Mesenchymal stem cell (in vitro differentiated cells and primary cell): ENCODE measurements around the gene IL6ST.

Experiments
- DNase-seq: peaks from one replicate; pipeline ENCODE4 v3.0.0-alpha.2; 2013
- H2AFZ ChIP-seq: one replicate; pipeline ENCODE4 v1.6.1; 2013; ENCODE audit warnings: low read depth, mild to moderate bottlenecking, control low read depth, inconsistent platforms, low read length, moderate library complexity
- H2AK5ac ChIP-seq: 2 replicates; pipeline ENCODE4 v1.6.1; 2013; ENCODE audit warnings: low read length, moderate library complexity, mild to moderate bottlenecking, inconsistent platforms; ENCODE audit not compliant: severe bottlenecking
- H2BK120ac ChIP-seq: one replicate; pipeline ENCODE4 v1.6.1; 2013; ENCODE audit warnings: low read depth, mild to moderate bottlenecking, inconsistent platforms, low read length, moderate library complexity
- H2BK12ac ChIP-seq, 2 experiments: one replicate each; pipeline ENCODE4 v1.6.1; 2013; ENCODE audit warnings: inconsistent platforms in 2 of 2, low read length in 2 of 2, mild to moderate bottlenecking in 2 of 2, moderate library complexity in 2 of 2, control low read depth in 1 of 2
- H2BK15ac ChIP-seq: one replicate; pipeline ENCODE4 v1.6.1; 2013; ENCODE audit warnings: mild to moderate bottlenecking, low read depth, inconsistent platforms; ENCODE audit not compliant: poor library complexity, severe bottlenecking
- H2BK5ac ChIP-seq: 2 replicates; pipeline ENCODE4 v1.6.1; 2013; ENCODE audit warnings: low read depth, mild to moderate bottlenecking, low read length, control low read depth, inconsistent platforms; ENCODE audit not compliant: poor library complexity, severe bottlenecking
- H3K14ac ChIP-seq, 2 experiments: one replicate each; pipeline ENCODE4 v1.6.1; 2013; ENCODE audit warnings: inconsistent platforms in 2 of 2, low read length in 2 of 2, control low read depth in 1 of 2, mild to moderate bottlenecking in 1 of 2, moderate library complexity in 1 of 2
- H3K18ac ChIP-seq, 2 experiments: one replicate each; pipeline ENCODE4 v1.6.1; 2013; ENCODE audit warnings: inconsistent platforms in 2 of 2, low read length in 2 of 2, control low read depth in 1 of 2, low read depth in 1 of 2, mild to moderate bottlenecking in 1 of 2
- H3K23ac ChIP-seq, 2 experiments: one replicate each; pipeline ENCODE4 v1.6.1; 2013; ENCODE audit warnings: inconsistent platforms in 2 of 2, low read length in 2 of 2, mild to moderate bottlenecking in 2 of 2, moderate library complexity in 2 of 2, control low read depth in 1 of 2
- H3K27ac ChIP-seq: 2 replicates; pipeline ENCODE4 v1.5.1; 2013; ENCODE audit warnings: mild to moderate bottlenecking, moderate library complexity, low read length, control low read depth, inconsistent platforms; ENCODE audit not compliant: poor library complexity, severe bottlenecking
- H3K27me3 ChIP-seq, 2 experiments: 2 replicates each; pipeline versions ENCODE4 v1.6.1 to v1.7.0; 2013; ENCODE audit warnings: low read length in 2 of 2, mild to moderate bottlenecking in 2 of 2, moderate library complexity in 2 of 2, control low read depth in 1 of 2, inconsistent platforms in 1 of 2; ENCODE audit not compliant: control insufficient read depth in 1 of 2, insufficient read depth in 1 of 2
- H3K36me3 ChIP-seq, 2 experiments: 2 replicates each; pipeline versions ENCODE4 v1.6.1 to v1.7.0; 2013; ENCODE audit warnings: low read length in 2 of 2, control low read depth in 1 of 2, inconsistent platforms in 1 of 2, low read depth in 1 of 2, mild to moderate bottlenecking in 1 of 2; ENCODE audit not compliant: insufficient read depth in 2 of 2, control insufficient read depth in 1 of 2
- H3K4ac ChIP-seq, 2 experiments: one replicate each; pipeline ENCODE4 v1.6.1; 2013; ENCODE audit warnings: inconsistent platforms in 2 of 2, low read length in 2 of 2, mild to moderate bottlenecking in 2 of 2, moderate library complexity in 2 of 2, control low read depth in 1 of 2, low read depth in 1 of 2
- H3K4me1 ChIP-seq: 2 replicates; pipeline ENCODE4 v1.6.1; 2013; ENCODE audit warnings: low read depth, low read length, control low read depth; ENCODE audit not compliant: control insufficient read depth, insufficient read depth
- H3K4me2 ChIP-seq: 2 replicates; pipeline ENCODE4 v1.6.1; 2013; ENCODE audit warnings: low read length, mild to moderate bottlenecking, inconsistent platforms; ENCODE audit not compliant: poor library complexity, severe bottlenecking
- H3K4me3 ChIP-seq, 2 experiments: 2 replicates each; pipeline versions ENCODE4 v1.5.1 to v1.7.0; 2013; ENCODE audit warnings: low read length in 2 of 2, mild to moderate bottlenecking in 2 of 2, control low read depth in 1 of 2, low read depth in 1 of 2; ENCODE audit not compliant: insufficient read depth in 1 of 2
- H3K79me1 ChIP-seq: replicated peaks from 2 replicates; pipeline ENCODE4 v1.6.1; 2013; ENCODE audit warnings: mild to moderate bottlenecking, control low read depth, low read length, inconsistent platforms; ENCODE audit not compliant: poor library complexity, severe bottlenecking
- H3K9ac ChIP-seq: 2 replicates; pipeline ENCODE4 v1.7.0; 2013; ENCODE audit warnings: mild to moderate bottlenecking, low read length, moderate library complexity
- H3K9me3 ChIP-seq: 2 replicates; pipeline ENCODE4 v1.7.0; 2013; ENCODE audit warnings: mild to moderate bottlenecking, low read length; ENCODE audit not compliant: control insufficient read depth
- H4K8ac ChIP-seq: one replicate; pipeline ENCODE4 v1.6.1; 2013; ENCODE audit warnings: inconsistent platforms, mild to moderate bottlenecking, low read length, moderate library complexity
- H4K91ac ChIP-seq: one replicate; pipeline ENCODE4 v1.6.1; 2013; ENCODE audit warnings: mild to moderate bottlenecking, low read length, inconsistent platforms
- WGBS: methylation state at CpG from one replicate; pipeline ENCODE4 v1.1.7; 2013; ENCODE audit warnings: mixed read lengths; 5-methylcytosine and 5-hydroxymethylcytosine counted together

The IL6ST gene

GRCh38 chr5:56026863-56027300, 32.1 kb upstream of the IL6ST start:
- H4K91ac ChIP-seq: no peak overlapping the region
- no peaks in the 10 kb centered on the region for H3K79me1 ChIP-seq
- H2BK5ac ChIP-seq: no peak overlapping the region
- H3K27ac ChIP-seq: peak overlapping the region; percentile 54
- no peak overlapping the region for H3K4me3 ChIP-seq
- H3K36me3 ChIP-seq: no peaks in the 10 kb centered on the region
- no peak overlapping the region for H2AK5ac ChIP-seq
- H3K18ac ChIP-seq: no peak overlapping the region
- no peak overlapping the region for H2AFZ ChIP-seq
- no peak overlapping the region for H2BK15ac ChIP-seq
- H3K9ac ChIP-seq: no peak overlapping the region
- peak; percentile 39 for DNase-seq
- no peak overlapping the region for H2BK120ac ChIP-seq
- no peak overlapping the region for H4K8ac ChIP-seq
- H3K27me3 ChIP-seq: no peaks in the 10 kb centered on the region
- WGBS: 87% methylated on average over 3 of the region's 3 CpGs
- H3K4ac ChIP-seq: peak overlapping the region in 1 of 2 experiments; percentile 61
- H2BK12ac ChIP-seq: no peak overlapping the region
- no peaks in the 10 kb centered on the region for H3K9me3 ChIP-seq
- no peak overlapping the region for H3K23ac ChIP-seq
- H3K4me1 ChIP-seq: peaks cover 3% of the 10 kb centered on the region
- H3K14ac ChIP-seq: no peak overlapping the region
- H3K4me2 ChIP-seq: no peak overlapping the region

DNA sequence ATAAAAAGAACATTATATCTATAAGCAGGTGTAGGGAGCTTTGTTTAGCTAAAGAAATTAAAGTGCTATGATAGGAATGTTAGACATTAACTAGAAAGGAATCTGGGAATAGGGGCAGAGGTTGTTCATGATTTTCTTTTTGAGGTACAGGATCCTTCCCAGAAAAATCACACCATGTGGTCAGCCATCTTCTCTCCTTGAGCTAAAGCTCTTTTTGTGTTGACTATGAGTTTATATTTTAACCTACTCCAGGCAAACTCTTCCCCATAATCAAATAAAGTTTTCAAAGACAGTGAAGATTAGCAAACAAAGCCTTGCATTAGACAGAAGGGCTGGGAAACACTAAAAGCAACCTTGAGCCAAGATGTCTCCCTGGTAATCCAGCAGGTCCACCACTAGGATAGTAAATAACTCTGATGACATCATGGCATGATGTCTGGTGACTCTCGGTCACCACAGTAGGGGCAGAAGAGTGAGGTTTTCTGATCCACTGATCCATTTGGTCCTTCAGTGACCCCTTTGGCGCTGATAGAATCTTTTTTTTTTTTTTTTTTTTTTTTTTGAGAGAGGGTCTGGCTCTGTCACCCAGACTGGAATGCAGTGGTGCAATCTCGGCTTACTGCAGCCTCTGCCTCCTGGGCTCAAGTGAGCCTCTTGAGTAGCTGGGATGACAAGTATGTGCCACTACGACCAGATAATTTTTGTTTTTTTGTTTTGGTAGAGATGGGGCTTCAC, 30.6 kb upstream of the IL6ST start:
- H3K23ac ChIP-seq: no peak overlapping the region
- no peak overlapping the region for H3K4me3 ChIP-seq
- peak overlapping the region; percentile 65 for H3K27ac ChIP-seq
- peaks cover 3% of the 10 kb centered on the region for H3K4me1 ChIP-seq
- no peaks in the 10 kb centered on the region for H3K36me3 ChIP-seq
- H2BK12ac ChIP-seq: no peak overlapping the region
- H3K79me1 ChIP-seq: no peaks in the 10 kb centered on the region
- H2BK15ac ChIP-seq: peak overlapping the region; percentile 67
- no peak overlapping the region for H2BK5ac ChIP-seq
- no peak overlapping the region for H3K4me2 ChIP-seq
- H4K91ac ChIP-seq: no peak overlapping the region
- no peak overlapping the region for H3K4ac ChIP-seq
- H2AK5ac ChIP-seq: no peak overlapping the region
- no peak overlapping the region for H4K8ac ChIP-seq
- H2BK120ac ChIP-seq: no peak overlapping the region
- H2AFZ ChIP-seq: no peak overlapping the region
- no peaks in the 10 kb centered on the region for H3K9me3 ChIP-seq
- H3K27me3 ChIP-seq: no peaks in the 10 kb centered on the region
- WGBS: 89% methylated on average over 4 of the region's 4 CpGs
- no peak overlapping the region for H3K9ac ChIP-seq
- no peak overlapping the region for H3K18ac ChIP-seq
- H3K14ac ChIP-seq: no peak overlapping the region
- DNase-seq: peak; percentile 38

- no peak for DNase-seq
- no peak overlapping the region for H2BK120ac ChIP-seq
- H3K18ac ChIP-seq: no peak overlapping the region
- H3K9ac ChIP-seq: no peak overlapping the region
- H3K27ac ChIP-seq: no peak overlapping the region
- no peak overlapping the region for H3K4me3 ChIP-seq
- H3K36me3 ChIP-seq: no peaks in the 10 kb centered on the region
- H3K9me3 ChIP-seq: no peaks in the 10 kb centered on the region
- no peak overlapping the region for H3K4me2 ChIP-seq
- no peaks in the 10 kb centered on the region for H3K79me1 ChIP-seq
- no peak overlapping the region for H2BK5ac ChIP-seq
- H4K91ac ChIP-seq: no peak overlapping the region
- peaks cover 3% of the 10 kb centered on the region for H3K4me1 ChIP-seq
- H2BK12ac ChIP-seq: no peak overlapping the region
- no peak overlapping the region for H4K8ac ChIP-seq
- H2AFZ ChIP-seq: no peak overlapping the region
- H3K4ac ChIP-seq: no peak overlapping the region
- peak overlapping the region; percentile 2 for H2AK5ac ChIP-seq
- H3K23ac ChIP-seq: no peak overlapping the region
- no peak overlapping the region for H3K14ac ChIP-seq
- 95% methylated on average over 2 of the region's 2 CpGs for WGBS
- H2BK15ac ChIP-seq: no peak overlapping the region
- no peaks in the 10 kb centered on the region for H3K27me3 ChIP-seq
Observed at GRCh38 chr5:56024810-56025150, 30.0 kb upstream of the IL6ST start.

DNA sequence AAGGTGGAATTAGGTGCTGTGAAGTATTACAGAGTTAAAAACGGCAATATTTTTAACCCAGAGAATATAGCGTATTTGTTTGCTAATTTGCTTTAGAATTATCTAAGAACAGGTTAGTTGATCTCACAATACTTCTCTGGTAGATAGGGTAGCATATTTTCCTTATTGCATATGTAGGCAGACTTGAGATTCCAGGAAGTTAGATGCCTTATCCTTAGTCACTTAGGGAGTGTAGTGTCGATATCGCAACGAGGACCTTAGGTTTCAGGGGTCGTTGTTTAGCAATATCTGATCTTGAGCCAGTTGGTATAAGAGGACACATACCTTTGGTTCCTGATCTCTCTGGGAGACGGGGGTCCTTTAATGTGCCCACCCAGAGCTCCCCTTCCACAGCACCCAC, 28.5 kb upstream of the IL6ST start:
- Histone ChIP-seq H4K8ac (no peak overlapping the region), H3K4me3 (no peak overlapping the region), H3K14ac (no peak overlapping the region), H4K91ac (no peak overlapping the region), H3K23ac (no peak overlapping the region), H3K18ac (peak overlapping the region in 1 of 2 experiments; percentile 21), H3K27ac (no peak overlapping the region), H2AK5ac (no peak overlapping the region), H3K4ac (no peak overlapping the region), H2BK120ac (no peak overlapping the region), H3K79me1 (no peaks in the 10 kb centered on the region), H3K9ac (no peak overlapping the region), H3K4me1 (peaks cover 3% of the 10 kb centered on the region), H2AFZ (no peak overlapping the region), H3K36me3 (no peaks in the 10 kb centered on the region), H2BK15ac (no peak overlapping the region), H3K4me2 (no peak overlapping the region), H3K9me3 (no peaks in the 10 kb centered on the region), H2BK12ac (no peak overlapping the region), H2BK5ac (no peak overlapping the region), H3K27me3 (no peaks in the 10 kb centered on the region)
- WGBS: 94% methylated on average over 7 of the region's 7 CpGs
- DNase-seq: no peak
